Fibroblast of pulmonary artery (primary cell): ENCODE results near the gene KIF16B.
A peak's percentile ranks its signal among the peaks of the same experiment; 100 is the strongest.

ENCODE experiments used
- DNase-seq: peaks from one replicate; pipeline ENCODE4 v3.0.0-alpha.2; 2010; ENCODE audit warnings: low read depth
- H3K4me3 ChIP-seq: replicated peaks from 2 replicates; pipeline ENCODE4 v1.5.1; 2011; ENCODE audit warnings: low read depth, mild to moderate bottlenecking, control low read depth, low read length, moderate library complexity
- CTCF ChIP-seq: IDR thresholded peaks from 2 replicates; pipeline ENCODE4 v1.5.1; 2011; ENCODE audit warnings: mild to moderate bottlenecking, control low read depth, low read length, inconsistent platforms; ENCODE audit errors: missing control alignments

The KIF16B gene

GRCh38 chr20:16548068-16548672 is 25.1 kb downstream of the KIF16B start:
- no peak overlapping the region for H3K4me3 ChIP-seq
- TF ChIP-seq CTCF, result no peak
- DNase-seq, result no peak

- DNase-seq, result no peak
- no peak overlapping the region for H3K4me3 ChIP-seq
- TF ChIP-seq CTCF, result no peak
These were observed 28.3 kb downstream of the KIF16B start for GRCh38 chr20:16544949-16545348.

DNA sequence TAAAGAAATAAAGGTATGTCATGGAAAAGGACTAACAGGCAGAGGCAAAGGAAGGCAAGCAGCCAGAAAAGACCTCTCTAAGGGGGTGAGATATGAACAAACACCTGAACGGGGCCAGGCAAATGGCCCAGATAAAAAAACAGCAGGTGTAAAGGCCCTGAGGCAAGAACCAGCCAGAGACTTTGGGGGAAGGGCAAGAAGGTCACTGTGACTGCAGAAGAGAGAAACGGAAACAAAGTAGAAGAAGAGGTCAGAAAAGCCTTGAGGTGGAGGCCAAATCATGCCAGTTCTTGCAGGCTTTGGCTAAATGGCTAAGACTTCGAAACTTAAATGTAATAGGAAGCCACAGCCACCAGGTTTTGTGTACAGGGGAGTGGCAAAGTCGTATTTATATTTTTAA is 30.8 kb downstream of the KIF16B start:
- DNase-seq, result no peak
- H3K4me3 ChIP-seq, result no peak overlapping the region
- no peak for TF ChIP-seq CTCF

- DNase-seq, result no peak
- TF ChIP-seq CTCF, result no peak
- H3K4me3 ChIP-seq, result no peak overlapping the region
These were observed 31.4 kb downstream of the KIF16B start for GRCh38 chr20:16541878-16542277.

DNA sequence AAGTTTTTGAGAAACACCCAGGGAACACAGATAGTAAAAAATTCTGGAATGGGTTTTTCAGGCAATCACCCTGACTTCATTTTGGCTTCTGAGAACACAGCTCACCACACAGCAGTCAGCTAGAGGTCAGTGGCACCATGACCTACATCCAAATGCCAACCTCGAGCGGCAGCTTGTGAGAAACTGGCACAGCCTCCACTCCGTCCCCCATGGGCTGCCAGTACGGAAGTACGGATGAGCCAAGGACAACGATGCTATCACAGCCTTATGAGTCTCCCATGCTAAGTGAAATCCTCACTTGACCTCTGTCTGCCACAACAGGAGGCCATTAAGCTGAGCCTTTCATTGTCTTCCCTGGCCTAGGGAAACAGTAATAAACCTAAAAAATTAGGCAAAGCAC is 32.0 kb downstream of the KIF16B start:
- no peak overlapping the region for H3K4me3 ChIP-seq
- TF ChIP-seq CTCF, result no peak
- DNase-seq, result no peak

- H3K4me3 ChIP-seq, result no peak overlapping the region
- DNase-seq, result peak; percentile 31
- no peak for TF ChIP-seq CTCF
These were observed 33.8 kb downstream of the KIF16B start for GRCh38 chr20:16539280-16540021.

DNA sequence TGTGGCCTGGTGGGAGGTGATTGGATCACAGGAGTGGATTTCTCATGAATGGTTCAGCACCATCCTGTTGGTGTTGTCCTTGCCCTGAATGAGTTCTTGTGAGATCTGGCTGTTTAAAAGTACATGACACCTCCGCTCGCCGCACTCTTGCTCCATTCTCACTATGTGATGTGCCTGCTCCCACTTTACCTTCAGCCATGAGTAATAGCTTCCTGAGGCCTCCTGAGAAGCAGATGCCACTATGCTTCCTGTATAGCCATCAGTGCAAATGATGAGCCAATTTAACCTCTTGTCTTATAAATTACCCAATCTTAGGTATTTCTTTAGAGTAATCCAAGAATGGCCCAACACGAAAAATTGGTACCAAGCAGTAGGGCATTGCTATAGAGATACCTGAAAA is 34.5 kb downstream of the KIF16B start:
- DNase-seq, result no peak
- H3K4me3 ChIP-seq, result no peak overlapping the region
- no peak for TF ChIP-seq CTCF
